ENCODE measurements around the gene TMOD2. TPM values are rescaled to one million over a fixed set of nuclear protein-coding genes. Genes with fewer than 3 reads are reported as not detected.
A peak's percentile ranks its signal among the peaks of the same experiment; 100 is the strongest.

TMOD2 gene
- total and polyA plus RNA-seq, 2 donors (not counting 1 experiment from before 2014, with no cell fraction given): 7.0 to 11.2 TPM

DNA sequence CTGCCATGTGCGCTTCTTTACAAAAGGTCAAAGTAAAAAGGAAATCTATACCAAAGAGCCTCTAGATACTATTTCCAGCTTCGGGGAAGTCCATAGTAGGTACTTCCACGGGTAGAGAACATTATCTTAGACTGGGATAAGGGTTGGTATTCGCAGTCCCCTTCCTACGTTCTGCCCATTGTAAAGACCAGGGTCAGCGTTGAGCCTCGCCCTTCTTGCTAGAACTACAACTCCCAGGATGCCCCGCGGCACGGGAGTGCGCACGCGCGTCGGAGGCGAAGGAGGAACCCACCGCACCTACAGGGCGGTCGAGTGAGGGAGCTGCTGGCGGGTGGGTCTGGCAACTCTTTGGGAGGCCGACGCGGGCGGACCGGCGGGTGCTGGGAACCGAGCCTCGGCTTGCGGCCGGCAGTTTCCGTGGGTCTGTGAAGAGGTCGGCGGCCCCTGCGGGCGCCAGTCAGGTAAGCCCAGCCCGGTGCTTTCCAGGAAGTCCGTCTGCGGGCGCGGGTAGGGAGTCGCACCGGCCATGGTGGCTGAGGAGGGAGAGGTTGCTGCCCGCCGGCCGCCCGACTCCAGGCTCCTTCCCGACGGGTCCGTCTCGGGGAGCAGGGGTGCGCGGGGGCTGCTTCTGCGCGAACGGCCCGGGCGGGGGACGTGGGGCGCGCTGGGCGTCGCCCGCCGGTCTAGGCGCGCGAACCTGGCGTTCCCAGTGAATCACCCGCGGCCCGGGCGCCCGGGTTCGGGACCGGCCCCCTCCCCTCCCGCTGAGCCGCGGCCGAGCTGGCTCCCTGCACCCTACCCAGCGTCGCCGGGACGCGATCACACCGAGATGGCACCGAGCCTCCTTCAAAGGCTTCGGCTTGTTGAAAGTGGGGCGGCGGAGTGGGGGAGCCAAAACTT, 78.2 kb downstream of the TMOD2 start, which contains the start of gene TMOD3:
Gene TMOD3 (plus strand): TSS at position 278 of the 900 bp plus-strand sequence. CDS start 33,232 bp downstream, outside the sequence.
- Histone ChIP-seq H3K9me3 (ENCODE audit: control insufficient read depth, insufficient read depth, low read depth, low read length) (no peaks in the 10 kb centered on the region), H3K27ac (ENCODE audit: insufficient read depth, low read length) (peak within 1 kb of the TSS; percentile 87), H3K9ac (ENCODE audit: insufficient read depth, low read length) (peak within 1 kb of the TSS; percentile 87), H3K79me2 (ENCODE audit: control insufficient read depth, insufficient read depth, low read length) (peaks cover 50% of the 10 kb centered on the region), H3K36me3 (ENCODE audit: control insufficient read depth, insufficient read depth, low read length) (no peaks in the 10 kb centered on the region), H4K20me1 (ENCODE audit: control insufficient read depth, extremely low read depth, insufficient read depth, low read length) (peaks cover 4% of the 10 kb centered on the region), H3K4me3 (replicated peaks in 1 of 4; ENCODE audit: control extremely low read depth in 1 of 4, insufficient read depth in 1 of 4, low read depth in 3 of 4, low read length in 4 of 4) (peak within 1 kb of the TSS; percentile 70 to 87 (median 86)), H2AFZ (ENCODE audit: low read length) (peak within 1 kb of the TSS; percentile 58), H3K27me3 (ENCODE audit: control insufficient read depth, insufficient read depth, low read length) (no peaks in the 10 kb centered on the region), H3K4me2 (ENCODE audit: extremely low read depth, insufficient read depth, low read length) (peak within 1 kb of the TSS; percentile 87), H3K4me1 (ENCODE audit: control insufficient read depth, extremely low read depth, insufficient read depth, low read length) (no peaks in the 10 kb centered on the region)
- TF ChIP-seq CTCF (conservative IDR thresholded peaks at IDR 0.05 in 1 of 2, IDR thresholded peaks at IDR 0.05 in 1 of 2; ENCODE audit: low read depth in 1 of 2, low read length in 2 of 2): no peak
- peak; percentile 84 to 88 for DNase-seq (ENCODE audit: low read depth in 2 of 2)

DNA sequence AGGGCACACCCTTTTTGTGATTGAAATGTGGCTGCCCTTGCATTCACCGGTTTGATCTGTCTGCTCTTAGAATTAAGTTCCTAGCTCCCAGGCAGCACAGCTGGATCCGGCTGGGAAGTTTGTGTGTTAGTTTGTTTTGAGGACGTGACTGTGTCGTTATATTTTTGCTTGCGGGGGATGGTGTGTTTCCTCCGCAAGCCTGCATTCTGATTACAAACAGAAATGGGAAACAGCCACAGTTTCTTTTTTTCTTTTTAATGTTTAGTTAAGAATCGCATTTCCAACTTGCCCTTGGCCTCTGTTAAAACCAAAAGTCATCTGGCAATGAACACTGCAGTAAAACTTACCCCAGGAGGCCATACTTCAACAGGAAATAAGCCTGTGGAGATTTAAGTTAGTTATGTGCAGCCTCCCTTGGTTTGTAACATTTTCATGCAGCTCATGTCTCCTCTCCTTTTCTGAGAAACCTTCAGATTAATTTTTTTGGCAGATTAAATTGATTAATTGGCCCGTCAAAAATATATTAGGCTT, 78.9 kb downstream of the TMOD2 start:
- no peaks in the 10 kb centered on the region for H3K9me3 ChIP-seq (ENCODE audit: control insufficient read depth, insufficient read depth, low read depth, low read length)
- H3K9ac ChIP-seq (ENCODE audit: insufficient read depth, low read length): peak overlapping the region; percentile 87
- H3K27ac ChIP-seq (ENCODE audit: insufficient read depth, low read length): peak overlapping the region; percentile 87
- H3K4me1 ChIP-seq (ENCODE audit: control insufficient read depth, extremely low read depth, insufficient read depth, low read length): peaks cover 2% of the 10 kb centered on the region
- H3K79me2 ChIP-seq (ENCODE audit: control insufficient read depth, insufficient read depth, low read length): peaks cover 57% of the 10 kb centered on the region
- peak overlapping the region; percentile 87 for H3K4me2 ChIP-seq (ENCODE audit: extremely low read depth, insufficient read depth, low read length)
- peak; percentile 30 to 80 for DNase-seq (ENCODE audit: low read depth in 2 of 2)
- peak overlapping the region; percentile 40 for H2AFZ ChIP-seq (ENCODE audit: low read length)
- TF ChIP-seq CTCF (conservative IDR thresholded peaks at IDR 0.05 in 1 of 2, IDR thresholded peaks at IDR 0.05 in 1 of 2; ENCODE audit: low read depth in 1 of 2, low read length in 2 of 2): no peak
- TF ChIP-seq EZH2 (IDR thresholded peaks at IDR 0.05; ENCODE audit: low read length, missing control alignments): no peak
- H3K27me3 ChIP-seq (ENCODE audit: control insufficient read depth, insufficient read depth, low read length): no peaks in the 10 kb centered on the region
- H4K20me1 ChIP-seq (ENCODE audit: control insufficient read depth, extremely low read depth, insufficient read depth, low read length): peaks cover 4% of the 10 kb centered on the region
- no peaks in the 10 kb centered on the region for H3K36me3 ChIP-seq (ENCODE audit: control insufficient read depth, insufficient read depth, low read length)
- peak overlapping the region; percentile 70 to 87 (median 86) for H3K4me3 ChIP-seq (replicated peaks in 1 of 4; ENCODE audit: control extremely low read depth in 1 of 4, insufficient read depth in 1 of 4, low read depth in 3 of 4, low read length in 4 of 4)

GRCh38 chr15:51833772-51834171, 82.4 kb downstream of the TMOD2 start:
- Histone ChIP-seq H2AFZ (ENCODE audit: low read length) (no peak overlapping the region), H3K4me3 (replicated peaks in 1 of 4; ENCODE audit: control extremely low read depth in 1 of 4, insufficient read depth in 1 of 4, low read depth in 3 of 4, low read length in 4 of 4) (no peak overlapping the region), H3K9me3 (ENCODE audit: control insufficient read depth, insufficient read depth, low read depth, low read length) (no peaks in the 10 kb centered on the region), H4K20me1 (ENCODE audit: control insufficient read depth, extremely low read depth, insufficient read depth, low read length) (peaks cover 6% of the 10 kb centered on the region), H3K4me2 (ENCODE audit: extremely low read depth, insufficient read depth, low read length) (no peak overlapping the region), H3K36me3 (ENCODE audit: control insufficient read depth, insufficient read depth, low read length) (no peaks in the 10 kb centered on the region), H3K9ac (ENCODE audit: insufficient read depth, low read length) (no peak overlapping the region), H3K27me3 (ENCODE audit: control insufficient read depth, insufficient read depth, low read length) (no peaks in the 10 kb centered on the region), H3K4me1 (ENCODE audit: control insufficient read depth, extremely low read depth, insufficient read depth, low read length) (peaks cover 9% of the 10 kb centered on the region), H3K79me2 (ENCODE audit: control insufficient read depth, insufficient read depth, low read length) (peaks cover 88% of the 10 kb centered on the region), H3K27ac (ENCODE audit: insufficient read depth, low read length) (no peak overlapping the region)
- no peak for TF ChIP-seq EZH2 (IDR thresholded peaks at IDR 0.05; ENCODE audit: low read length, missing control alignments)
- no peak for TF ChIP-seq CTCF (conservative IDR thresholded peaks at IDR 0.05 in 1 of 2, IDR thresholded peaks at IDR 0.05 in 1 of 2; ENCODE audit: low read depth in 1 of 2, low read length in 2 of 2)
- peak in 1 of 2 donors; percentile 32 for DNase-seq (ENCODE audit: low read depth in 2 of 2)

Measured in fibroblast of lung (primary cell).